ENCODE results near the gene DNAJB2. TPM values are rescaled to one million over a fixed set of nuclear protein-coding genes. Genes with fewer than 3 reads are reported as not detected.

The DNAJB2 gene
- total RNA-seq, 1 experiment from 2014 or later: 36.2 TPM

DNA sequence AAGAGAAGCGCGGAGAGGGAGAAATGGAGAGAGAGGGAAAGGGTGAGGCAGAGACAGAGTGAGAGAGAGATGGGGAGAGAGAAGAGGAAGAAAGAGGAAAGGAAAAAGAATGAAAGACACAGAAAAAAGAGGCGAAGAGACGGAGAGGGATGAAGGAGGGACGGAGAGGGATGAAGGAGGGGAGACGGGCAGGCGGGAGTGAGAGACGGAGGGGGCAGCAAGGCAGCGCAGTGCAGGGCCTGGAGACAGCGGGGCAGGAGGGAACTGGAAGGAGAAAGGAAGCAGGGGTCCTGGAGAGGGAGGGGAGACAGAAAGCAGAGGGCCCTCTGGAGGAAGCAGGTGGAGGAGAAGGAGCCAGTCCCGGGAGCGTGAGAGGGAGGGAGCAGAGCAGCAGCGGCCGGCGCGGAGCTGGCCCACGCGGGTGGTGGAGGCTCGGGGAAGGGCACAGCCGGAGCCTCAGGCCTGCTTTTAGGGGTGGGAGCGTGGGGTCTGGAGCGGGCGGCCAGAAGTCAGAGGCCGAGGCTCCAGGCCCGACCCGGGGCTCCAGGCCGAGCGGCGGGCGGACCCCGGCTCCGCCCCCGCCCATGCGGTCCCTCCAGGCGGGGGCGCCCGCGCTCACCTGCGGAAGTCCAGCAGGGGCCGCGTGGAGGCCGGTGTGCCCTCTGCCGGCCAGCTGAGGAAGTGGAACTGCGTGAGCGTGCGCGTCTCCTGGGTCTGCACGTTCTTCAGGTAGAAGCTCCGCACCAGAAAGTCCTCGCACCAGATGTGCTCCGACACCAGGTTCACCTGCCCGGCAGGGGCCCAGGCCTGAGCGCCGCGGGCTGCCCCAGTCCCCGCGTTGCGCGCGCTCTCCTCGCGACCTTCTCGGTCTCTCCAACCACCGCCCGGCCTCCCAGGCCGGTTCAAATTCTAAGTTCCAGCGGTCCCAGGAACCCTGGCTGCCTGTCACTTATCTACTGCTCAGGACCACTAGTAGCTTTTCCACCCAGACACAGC, 15.5 kb downstream of the DNAJB2 start:
- H3K9me3 ChIP-seq (ENCODE audit: control insufficient read depth in 1 of 2, insufficient read depth in 1 of 2, low read depth in 1 of 2, low read length in 2 of 2): no peaks in the 10 kb centered on the region
- H3K4me3 ChIP-seq (replicated peaks in 1 of 2; ENCODE audit: low read depth in 1 of 2, low read length in 2 of 2): peak overlapping the region; percentile 33 to 50
- DNase-seq (ENCODE audit: low read depth, low spot score): peak; percentile 78
- H3K27me3 ChIP-seq (ENCODE audit: insufficient read depth, low read length): no peaks in the 10 kb centered on the region
- peaks cover 7 to 20% of the 10 kb centered on the region in 2 experiments; a peak in 3 of 4 replicates for H3K4me1 ChIP-seq (ENCODE audit: control insufficient read depth in 1 of 2, insufficient read depth in 2 of 2, low read length in 2 of 2)
- no peaks in the 10 kb centered on the region for H3K36me3 ChIP-seq (ENCODE audit: control insufficient read depth in 1 of 2, insufficient read depth in 2 of 2, low read length in 2 of 2)
- BruUV-seq (replicated peaks): no TSS peak
- peak overlapping the region; percentile 53 for H3K9ac ChIP-seq (ENCODE audit: low read length)
- ChIA-PET CTCF (interaction anchor here (0.6 to 4.5 kb wide), 43 partner anchors 8 to 447 kb away, joined by 3 to 71 read pairs (median 5); partner anchors contain the start of genes ABCB6, ANKZF1, ATG9A and CNPPD1), RAD21 (ENCODE audit: low non-redundant PET in 1 of 2, low total read pairs in 2 of 2, uncharacterized antibody in 2 of 2, unreplicated experiment in 2 of 2) (interaction anchor here (0.5 to 0.6 kb wide), 3 partner anchors 41 to 118 kb away, joined by 3 to 4 read pairs (median 3); partner anchors contain the start of genes CNPPD1 (in 1 of the 2) and DNPEP (in 1 of the 2)), POLR2A (interaction anchor here (0.9 to 1.3 kb wide), 6 partner anchors 16 to 77 kb away, joined by 3 to 6 read pairs (median 4); partner anchors contain the start of genes DNAJB2 and TUBA4A)
- peak; percentile 86 for ATAC-seq
- peak overlapping the region; percentile 83 for H3K4me2 ChIP-seq (ENCODE audit: low read length)
- no peaks in the 10 kb centered on the region for H4K20me1 ChIP-seq (ENCODE audit: insufficient read depth)
- H3K27ac ChIP-seq (ENCODE audit: low read depth, low read length): peak overlapping the region; percentile 25; the same call in 1 of the 2 replicates
- intact Hi-C loops (cut with micrococcal nuclease): loop anchor here (1.0 to 5.0 kb wide), 5 partner anchors 15 to 237 kb away; partner anchors contain the start of genes ANKZF1, ATG9A, DNAJB2 and SLC23A3
- no peaks in the 10 kb centered on the region for H3K9me2 ChIP-seq (ENCODE audit: insufficient read depth)
- H3K79me2 ChIP-seq (ENCODE audit: insufficient read depth, low read length): no peaks in the 10 kb centered on the region
- H2AFZ ChIP-seq (ENCODE audit: low read depth, low read length, poor library complexity, severe bottlenecking): peak overlapping the region; percentile 87
- peak; percentile 66 for TF ChIP-seq POLR2AphosphoS5 (IDR thresholded peaks at IDR 0.05; ENCODE audit: low read depth, low read length)
- TF ChIP-seq, protein P1, sequence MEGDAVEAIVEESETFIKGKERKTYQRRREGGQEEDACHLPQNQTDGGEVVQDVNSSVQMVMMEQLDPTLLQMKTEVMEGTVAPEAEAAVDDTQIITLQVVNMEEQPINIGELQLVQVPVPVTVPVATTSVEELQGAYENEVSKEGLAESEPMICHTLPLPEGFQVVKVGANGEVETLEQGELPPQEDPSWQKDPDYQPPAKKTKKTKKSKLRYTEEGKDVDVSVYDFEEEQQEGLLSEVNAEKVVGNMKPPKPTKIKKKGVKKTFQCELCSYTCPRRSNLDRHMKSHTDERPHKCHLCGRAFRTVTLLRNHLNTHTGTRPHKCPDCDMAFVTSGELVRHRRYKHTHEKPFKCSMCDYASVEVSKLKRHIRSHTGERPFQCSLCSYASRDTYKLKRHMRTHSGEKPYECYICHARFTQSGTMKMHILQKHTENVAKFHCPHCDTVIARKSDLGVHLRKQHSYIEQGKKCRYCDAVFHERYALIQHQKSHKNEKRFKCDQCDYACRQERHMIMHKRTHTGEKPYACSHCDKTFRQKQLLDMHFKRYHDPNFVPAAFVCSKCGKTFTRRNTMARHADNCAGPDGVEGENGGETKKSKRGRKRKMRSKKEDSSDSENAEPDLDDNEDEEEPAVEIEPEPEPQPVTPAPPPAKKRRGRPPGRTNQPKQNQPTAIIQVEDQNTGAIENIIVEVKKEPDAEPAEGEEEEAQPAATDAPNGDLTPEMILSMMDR (IDR thresholded peaks at IDR 0.05 in 2 of 3, conservative IDR thresholded peaks at IDR 0.05 in 1 of 3; ENCODE audit: borderline replicate concordance in 1 of 3, insufficient read depth in 1 of 3, low read depth in 2 of 3, low read length in 2 of 3): peak; percentile 94 to 99 (median 98)
- no peak for TF ChIP-seq ELF1 (IDR thresholded peaks at IDR 0.05; ENCODE audit: borderline replicate concordance, low read depth)
- peak; percentile 44 for TF ChIP-seq TCF7L2 (IDR thresholded peaks at IDR 0.05; ENCODE audit: borderline replicate concordance, extremely low read depth, insufficient read depth, insufficient read length)
- no peak for TF ChIP-seq EZH2phosphoT487 (IDR thresholded peaks at IDR 0.05; ENCODE audit: borderline replicate concordance)
- TF ChIP-seq, protein P2, sequence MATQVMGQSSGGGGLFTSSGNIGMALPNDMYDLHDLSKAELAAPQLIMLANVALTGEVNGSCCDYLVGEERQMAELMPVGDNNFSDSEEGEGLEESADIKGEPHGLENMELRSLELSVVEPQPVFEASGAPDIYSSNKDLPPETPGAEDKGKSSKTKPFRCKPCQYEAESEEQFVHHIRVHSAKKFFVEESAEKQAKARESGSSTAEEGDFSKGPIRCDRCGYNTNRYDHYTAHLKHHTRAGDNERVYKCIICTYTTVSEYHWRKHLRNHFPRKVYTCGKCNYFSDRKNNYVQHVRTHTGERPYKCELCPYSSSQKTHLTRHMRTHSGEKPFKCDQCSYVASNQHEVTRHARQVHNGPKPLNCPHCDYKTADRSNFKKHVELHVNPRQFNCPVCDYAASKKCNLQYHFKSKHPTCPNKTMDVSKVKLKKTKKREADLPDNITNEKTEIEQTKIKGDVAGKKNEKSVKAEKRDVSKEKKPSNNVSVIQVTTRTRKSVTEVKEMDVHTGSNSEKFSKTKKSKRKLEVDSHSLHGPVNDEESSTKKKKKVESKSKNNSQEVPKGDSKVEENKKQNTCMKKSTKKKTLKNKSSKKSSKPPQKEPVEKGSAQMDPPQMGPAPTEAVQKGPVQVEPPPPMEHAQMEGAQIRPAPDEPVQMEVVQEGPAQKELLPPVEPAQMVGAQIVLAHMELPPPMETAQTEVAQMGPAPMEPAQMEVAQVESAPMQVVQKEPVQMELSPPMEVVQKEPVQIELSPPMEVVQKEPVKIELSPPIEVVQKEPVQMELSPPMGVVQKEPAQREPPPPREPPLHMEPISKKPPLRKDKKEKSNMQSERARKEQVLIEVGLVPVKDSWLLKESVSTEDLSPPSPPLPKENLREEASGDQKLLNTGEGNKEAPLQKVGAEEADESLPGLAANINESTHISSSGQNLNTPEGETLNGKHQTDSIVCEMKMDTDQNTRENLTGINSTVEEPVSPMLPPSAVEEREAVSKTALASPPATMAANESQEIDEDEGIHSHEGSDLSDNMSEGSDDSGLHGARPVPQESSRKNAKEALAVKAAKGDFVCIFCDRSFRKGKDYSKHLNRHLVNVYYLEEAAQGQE (IDR thresholded peaks at IDR 0.05; ENCODE audit: low read depth): no peak
- peak; percentile 77; the same call in 1 of the 2 replicates for TF ChIP-seq CBX3 (IDR thresholded peaks at IDR 0.05; ENCODE audit: low read depth)
- no peak for TF ChIP-seq SIN3A (IDR thresholded peaks at IDR 0.05; ENCODE audit: low read depth)
- TF ChIP-seq, protein P3, sequence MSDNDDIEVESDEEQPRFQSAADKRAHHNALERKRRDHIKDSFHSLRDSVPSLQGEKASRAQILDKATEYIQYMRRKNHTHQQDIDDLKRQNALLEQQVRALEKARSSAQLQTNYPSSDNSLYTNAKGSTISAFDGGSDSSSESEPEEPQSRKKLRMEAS (IDR thresholded peaks at IDR 0.05): peak; percentile 96
- no peak for TF ChIP-seq EZH2 (IDR thresholded peaks at IDR 0.05)
- peak; percentile 73; the same call in 1 of the 2 replicates for TF ChIP-seq ZFX (IDR thresholded peaks at IDR 0.05)
- TF ChIP-seq, protein P4, sequence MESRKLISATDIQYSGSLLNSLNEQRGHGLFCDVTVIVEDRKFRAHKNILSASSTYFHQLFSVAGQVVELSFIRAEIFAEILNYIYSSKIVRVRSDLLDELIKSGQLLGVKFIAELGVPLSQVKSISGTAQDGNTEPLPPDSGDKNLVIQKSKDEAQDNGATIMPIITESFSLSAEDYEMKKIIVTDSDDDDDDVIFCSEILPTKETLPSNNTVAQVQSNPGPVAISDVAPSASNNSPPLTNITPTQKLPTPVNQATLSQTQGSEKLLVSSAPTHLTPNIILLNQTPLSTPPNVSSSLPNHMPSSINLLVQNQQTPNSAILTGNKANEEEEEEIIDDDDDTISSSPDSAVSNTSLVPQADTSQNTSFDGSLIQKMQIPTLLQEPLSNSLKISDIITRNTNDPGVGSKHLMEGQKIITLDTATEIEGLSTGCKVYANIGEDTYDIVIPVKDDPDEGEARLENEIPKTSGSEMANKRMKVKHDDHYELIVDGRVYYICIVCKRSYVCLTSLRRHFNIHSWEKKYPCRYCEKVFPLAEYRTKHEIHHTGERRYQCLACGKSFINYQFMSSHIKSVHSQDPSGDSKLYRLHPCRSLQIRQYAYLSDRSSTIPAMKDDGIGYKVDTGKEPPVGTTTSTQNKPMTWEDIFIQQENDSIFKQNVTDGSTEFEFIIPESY (IDR thresholded peaks at IDR 0.05; ENCODE audit: extremely low read depth, insufficient replicate concordance, low read length): peak; percentile 81
- peak; percentile 93 for TF ChIP-seq EGR1 (IDR thresholded peaks at IDR 0.05; ENCODE audit: low read depth)
- TF ChIP-seq, protein P5, sequence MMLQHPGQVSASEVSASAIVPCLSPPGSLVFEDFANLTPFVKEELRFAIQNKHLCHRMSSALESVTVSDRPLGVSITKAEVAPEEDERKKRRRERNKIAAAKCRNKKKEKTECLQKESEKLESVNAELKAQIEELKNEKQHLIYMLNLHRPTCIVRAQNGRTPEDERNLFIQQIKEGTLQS (IDR thresholded peaks at IDR 0.05): no peak
- TF ChIP-seq FOSL1 (IDR thresholded peaks at IDR 0.05; ENCODE audit: low read depth): no peak
